ENCODE data around the gene RARA.

Gene RARA

GRCh38 chr17:40354221-40355122, 45.5 kb downstream of the RARA start:
- no peak for TF ChIP-seq CTCF (conservative IDR thresholded peaks at IDR 0.05; ENCODE audit: low read depth, low read length)
- no peaks in the 10 kb centered on the region for H4K20me1 ChIP-seq (ENCODE audit: insufficient read depth)
- H3K4me3 ChIP-seq (IDR thresholded peaks at IDR 0.05; ENCODE audit: insufficient read depth, low read depth, low read length) = no peak overlapping the region
- peaks cover 8% of the 10 kb centered on the region; the same call in 1 of the 2 replicates for H3K36me3 ChIP-seq (ENCODE audit: insufficient read depth)
- H3K9ac ChIP-seq = no peak overlapping the region
- no peak overlapping the region for H2AFZ ChIP-seq (ENCODE audit: low read depth)
- H3K27ac ChIP-seq = no peak overlapping the region
- no peak overlapping the region for H3K4me2 ChIP-seq
- peaks cover 7% of the 10 kb centered on the region; the same call in 1 of the 2 replicates for H3K79me2 ChIP-seq (ENCODE audit: insufficient read depth, low read depth)
- H3K4me1 ChIP-seq (ENCODE audit: low read depth, poor library complexity, severe bottlenecking) = peaks cover 27% of the 10 kb centered on the region
- H3K27me3 ChIP-seq (ENCODE audit: insufficient read depth, low read depth) = no peaks in the 10 kb centered on the region

GRCh38 chr17:40355123-40355803, 46.3 kb downstream of the RARA start:
- Histone ChIP-seq H3K4me2 (no peak overlapping the region), H3K36me3 (ENCODE audit: insufficient read depth) (peaks cover 3% of the 10 kb centered on the region; the same call in 1 of the 2 replicates)
- TF ChIP-seq CTCF (conservative IDR thresholded peaks at IDR 0.05; ENCODE audit: low read depth, low read length) = peak; percentile 97

GRCh38 chr17:40355804-40356758, 47.1 kb downstream of the RARA start:
- no peak overlapping the region for H3K4me2 ChIP-seq
- peaks cover 3% of the 10 kb centered on the region; the same call in 1 of the 2 replicates for H3K36me3 ChIP-seq (ENCODE audit: insufficient read depth)
- H3K27ac ChIP-seq = no peak overlapping the region
- TF ChIP-seq CTCF (conservative IDR thresholded peaks at IDR 0.05; ENCODE audit: low read depth, low read length) = no peak
- peaks cover 27% of the 10 kb centered on the region for H3K4me1 ChIP-seq (ENCODE audit: low read depth, poor library complexity, severe bottlenecking)
- no peaks in the 10 kb centered on the region for H3K27me3 ChIP-seq (ENCODE audit: insufficient read depth, low read depth)
- no peaks in the 10 kb centered on the region for H3K79me2 ChIP-seq (ENCODE audit: insufficient read depth, low read depth)
- H3K9ac ChIP-seq = no peak overlapping the region
- H2AFZ ChIP-seq (ENCODE audit: low read depth) = no peak overlapping the region
- H3K4me3 ChIP-seq (IDR thresholded peaks at IDR 0.05; ENCODE audit: insufficient read depth, low read depth, low read length) = no peak overlapping the region
- no peaks in the 10 kb centered on the region for H4K20me1 ChIP-seq (ENCODE audit: insufficient read depth)

More at GRCh38 chr17:40355123-40355803, 46.3 kb downstream of the RARA start:
- H3K4me1 ChIP-seq (ENCODE audit: low read depth, poor library complexity, severe bottlenecking) = peaks cover 27% of the 10 kb centered on the region
- H3K27ac ChIP-seq = no peak overlapping the region
- H3K79me2 ChIP-seq (ENCODE audit: insufficient read depth, low read depth) = no peaks in the 10 kb centered on the region
- H3K27me3 ChIP-seq (ENCODE audit: insufficient read depth, low read depth) = no peaks in the 10 kb centered on the region
- H4K20me1 ChIP-seq (ENCODE audit: insufficient read depth) = no peaks in the 10 kb centered on the region
- H2AFZ ChIP-seq (ENCODE audit: low read depth) = no peak overlapping the region
- H3K9ac ChIP-seq = no peak overlapping the region
- H3K4me3 ChIP-seq (IDR thresholded peaks at IDR 0.05; ENCODE audit: insufficient read depth, low read depth, low read length) = no peak overlapping the region

All from KMS-11 (cell line).